Measurements from ENCODE around the gene TMEM132D. TPM values are rescaled to one million over a fixed set of nuclear protein-coding genes. Genes with fewer than 3 reads are reported as not detected.
"Not testable (repeated sequence)": the region's sequence is repeated elsewhere in the genome, so short reads cannot be mapped to it uniquely, and the experiment has no call there.

TMEM132D gene
- total RNA-seq, 1 experiment from 2014 or later: 0.03 TPM

- H3K27me3 ChIP-seq: no peaks in the 10 kb centered on the region
- no peak overlapping the region for H3K4me3 ChIP-seq
- H3K9me3 ChIP-seq: no peaks in the 10 kb centered on the region
- no peak for DNase-seq
- no peaks in the 10 kb centered on the region for H3K36me3 ChIP-seq
Measured at GRCh38 chr12:129079719-129080118, 824.1 kb downstream of the TMEM132D start.

- H3K9me3 ChIP-seq: no peaks in the 10 kb centered on the region
- H3K36me3 ChIP-seq: no peaks in the 10 kb centered on the region
- no peak for DNase-seq
- no peak overlapping the region for H3K4me3 ChIP-seq
- H3K27me3 ChIP-seq: no peaks in the 10 kb centered on the region
Measured at GRCh38 chr12:129076441-129077320, 827.1 kb downstream of the TMEM132D start.

GRCh38 chr12:129075460-129076208, 828.2 kb downstream of the TMEM132D start:
- DNase-seq: no peak
- H3K27me3 ChIP-seq: no peaks in the 10 kb centered on the region
- no peaks in the 10 kb centered on the region for H3K9me3 ChIP-seq
- no peak overlapping the region for H3K4me3 ChIP-seq
- H3K36me3 ChIP-seq: no peaks in the 10 kb centered on the region

DNA sequence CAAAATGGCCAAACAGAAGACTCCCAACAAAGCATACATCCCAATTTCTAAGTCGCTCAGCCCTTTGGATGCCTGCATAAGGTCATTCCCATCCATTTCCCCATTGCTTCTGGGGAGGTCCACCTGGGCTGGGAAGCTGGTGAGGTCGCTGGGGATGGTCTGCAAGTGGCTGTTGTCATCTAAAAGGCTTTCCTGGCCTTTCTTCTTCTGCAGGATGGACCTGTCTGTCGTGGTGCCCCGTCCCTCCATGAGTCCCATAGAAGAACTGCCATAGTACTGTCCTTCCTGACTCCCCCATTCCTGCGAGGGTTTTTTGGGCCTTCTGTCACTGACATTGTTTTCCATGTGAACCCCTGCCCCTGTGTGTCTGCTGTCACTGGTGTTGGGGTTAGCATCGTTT, 829.4 kb downstream of the TMEM132D start:
- Histone ChIP-seq H3K9me3 (no peaks in the 10 kb centered on the region), H3K4me3 (no peak overlapping the region), H3K27me3 (no peaks in the 10 kb centered on the region), H3K36me3 (no peaks in the 10 kb centered on the region)
- DNase-seq: no peak

GRCh38 chr12:129073157-129073915, 830.5 kb downstream of the TMEM132D start:
- no peak for DNase-seq
- H3K27me3 ChIP-seq: no peaks in the 10 kb centered on the region
- no peaks in the 10 kb centered on the region for H3K9me3 ChIP-seq
- H3K4me3 ChIP-seq: no peak overlapping the region
- no peaks in the 10 kb centered on the region for H3K36me3 ChIP-seq

DNA sequence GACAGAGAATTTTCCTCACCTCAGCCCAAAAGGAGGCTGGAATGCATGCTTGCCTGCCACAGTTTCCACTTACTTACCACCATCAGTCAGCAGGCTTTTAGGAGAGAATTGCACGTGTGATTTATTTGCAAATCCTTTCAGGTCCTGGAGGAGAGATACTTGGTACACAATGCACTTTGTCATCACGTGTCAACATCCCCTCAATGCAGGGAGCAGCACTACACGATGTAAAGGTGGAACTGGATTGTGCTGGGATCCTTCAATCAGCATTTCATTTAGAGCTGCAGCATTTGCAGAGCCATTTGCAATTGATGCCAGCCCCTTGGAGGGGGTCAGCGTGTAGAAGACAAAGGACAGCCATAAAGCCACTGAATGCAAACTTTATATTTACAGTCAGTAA, 832.5 kb downstream of the TMEM132D start:
- Histone ChIP-seq H3K4me3 (no peak overlapping the region), H3K9me3 (no peaks in the 10 kb centered on the region), H3K27me3 (no peaks in the 10 kb centered on the region), H3K36me3 (no peaks in the 10 kb centered on the region)
- DNase-seq: no peak

DNA sequence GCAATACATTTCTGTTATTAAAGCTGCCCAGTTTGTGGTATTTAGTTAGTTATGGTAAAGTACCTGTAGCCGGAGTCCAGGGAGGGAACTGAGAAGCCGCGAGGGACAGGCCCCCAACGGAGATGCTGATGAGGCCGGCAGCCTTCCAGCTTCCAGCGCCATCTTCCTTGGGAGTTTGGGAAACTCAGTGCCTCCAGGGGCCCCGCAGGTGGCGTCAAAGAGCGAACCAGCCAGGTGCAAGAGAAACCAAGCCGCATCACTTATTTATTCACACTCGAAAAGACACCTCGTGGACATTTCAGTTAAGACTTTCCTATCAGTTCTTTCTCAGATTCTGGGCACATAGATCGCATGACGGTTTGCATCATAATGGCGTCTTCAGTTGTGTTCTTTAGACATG, 833.9 kb downstream of the TMEM132D start:
- no peaks in the 10 kb centered on the region for H3K36me3 ChIP-seq
- no peak overlapping the region for H3K4me3 ChIP-seq
- H3K27me3 ChIP-seq: no peaks in the 10 kb centered on the region
- no peak for DNase-seq
- H3K9me3 ChIP-seq: no peaks in the 10 kb centered on the region

DNA sequence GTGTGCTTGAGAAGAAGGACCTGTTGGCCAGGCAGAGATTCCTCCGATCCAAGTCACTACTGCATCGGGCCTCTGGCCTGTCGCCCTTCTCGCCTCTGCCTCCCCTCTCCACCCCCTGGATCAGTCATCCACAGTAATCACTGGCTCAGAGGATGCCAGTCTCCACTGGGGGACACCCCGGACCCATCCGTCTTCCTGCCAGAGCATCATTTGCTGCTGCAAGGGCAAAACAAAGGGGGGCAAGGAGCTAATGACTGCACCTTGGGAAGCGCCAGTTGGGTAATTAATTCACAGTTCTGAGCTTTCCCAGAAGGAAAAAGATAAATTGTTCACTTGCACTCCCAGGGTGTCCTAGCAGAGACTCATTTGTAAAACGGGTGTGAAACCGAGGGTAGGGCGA, 835.1 kb downstream of the TMEM132D start:
- Histone ChIP-seq H3K36me3 (no peaks in the 10 kb centered on the region), H3K9me3 (no peaks in the 10 kb centered on the region), H3K4me3 (no peak overlapping the region), H3K27me3 (no peaks in the 10 kb centered on the region)
- no peak for DNase-seq

GRCh38 chr12:129067491-129067890, 836.3 kb downstream of the TMEM132D start:
- no peaks in the 10 kb centered on the region for H3K9me3 ChIP-seq

GRCh38 chr12:129064209-129064855, 839.5 kb downstream of the TMEM132D start:
- DNase-seq: no peak
- Histone ChIP-seq H3K36me3 (no peaks in the 10 kb centered on the region), H3K9me3 (no peaks in the 10 kb centered on the region), H3K4me3 (no peak overlapping the region), H3K27me3 (no peaks in the 10 kb centered on the region)

More at GRCh38 chr12:129067491-129067890, 836.3 kb downstream of the TMEM132D start:
- Histone ChIP-seq H3K36me3 (no peaks in the 10 kb centered on the region), H3K4me3 (no peak overlapping the region), H3K27me3 (no peaks in the 10 kb centered on the region)
- no peak for DNase-seq

- Histone ChIP-seq H3K27me3 (no peaks in the 10 kb centered on the region), H3K9me3 (no peaks in the 10 kb centered on the region), H3K36me3 (no peaks in the 10 kb centered on the region), H3K4me3 (no peak overlapping the region)
- no peak for DNase-seq
Measured at GRCh38 chr12:129063600-129063999, 840.2 kb downstream of the TMEM132D start.

DNA sequence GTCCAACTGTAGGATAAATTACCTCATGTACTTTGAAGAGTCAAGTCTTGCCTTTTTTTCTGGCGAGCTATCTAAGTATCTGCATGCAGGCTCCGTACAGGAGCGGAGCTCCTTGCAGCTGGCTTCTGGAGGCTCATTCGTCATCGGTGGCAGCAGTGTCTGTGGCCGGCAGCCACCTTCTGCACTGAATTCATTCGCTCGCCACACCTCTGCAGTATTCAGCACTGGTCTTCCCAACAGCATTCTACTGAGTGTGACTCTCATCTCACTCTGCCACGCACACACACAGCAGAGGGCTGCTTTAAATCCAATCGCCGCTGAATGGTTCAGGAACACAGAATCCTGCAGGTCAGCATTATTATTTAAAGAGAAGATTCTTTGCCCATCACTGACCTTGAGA, 850.6 kb downstream of the TMEM132D start:
- H3K4me3 ChIP-seq: no peak overlapping the region
- H3K27me3 ChIP-seq: no peaks in the 10 kb centered on the region
- H3K9me3 ChIP-seq: no peaks in the 10 kb centered on the region
- no peaks in the 10 kb centered on the region for H3K36me3 ChIP-seq
- no peak for DNase-seq

GRCh38 chr12:129052373-129052772, 851.5 kb downstream of the TMEM132D start:
- DNase-seq: no peak
- Histone ChIP-seq H3K27me3 (no peaks in the 10 kb centered on the region), H3K9me3 (no peaks in the 10 kb centered on the region), H3K4me3 (no peak overlapping the region), H3K36me3 (no peaks in the 10 kb centered on the region)

GRCh38 chr12:129049917-129050316, 853.9 kb downstream of the TMEM132D start:
- DNase-seq: no peak
- no peaks in the 10 kb centered on the region for H3K27me3 ChIP-seq
- H3K9me3 ChIP-seq: no peaks in the 10 kb centered on the region
- no peaks in the 10 kb centered on the region for H3K36me3 ChIP-seq
- H3K4me3 ChIP-seq: no peak overlapping the region

DNA sequence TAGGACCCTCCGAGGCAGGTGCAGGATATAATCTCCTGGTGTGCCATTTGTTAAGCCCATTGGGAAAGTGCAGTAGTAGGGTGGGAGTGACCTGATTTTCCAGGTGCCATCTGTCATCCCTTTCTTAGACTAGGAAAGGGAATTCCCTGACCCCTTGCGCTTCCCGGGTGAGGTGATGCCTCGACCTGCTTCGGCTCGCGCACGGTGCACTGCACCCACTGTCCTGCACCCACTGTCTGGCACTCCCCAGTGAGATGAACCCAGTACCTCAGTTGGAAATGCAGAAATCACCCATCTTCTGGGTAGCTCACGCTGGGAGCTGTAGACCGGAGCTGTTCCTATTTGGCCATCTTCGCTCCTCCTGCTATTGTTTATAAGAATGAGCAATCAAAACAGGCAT, 860.5 kb downstream of the TMEM132D start:
- H3K27me3 ChIP-seq, DNase-seq, H3K9me3 ChIP-seq, H3K36me3 ChIP-seq, H3K4me3 ChIP-seq: not testable (repeated sequence)

DNA sequence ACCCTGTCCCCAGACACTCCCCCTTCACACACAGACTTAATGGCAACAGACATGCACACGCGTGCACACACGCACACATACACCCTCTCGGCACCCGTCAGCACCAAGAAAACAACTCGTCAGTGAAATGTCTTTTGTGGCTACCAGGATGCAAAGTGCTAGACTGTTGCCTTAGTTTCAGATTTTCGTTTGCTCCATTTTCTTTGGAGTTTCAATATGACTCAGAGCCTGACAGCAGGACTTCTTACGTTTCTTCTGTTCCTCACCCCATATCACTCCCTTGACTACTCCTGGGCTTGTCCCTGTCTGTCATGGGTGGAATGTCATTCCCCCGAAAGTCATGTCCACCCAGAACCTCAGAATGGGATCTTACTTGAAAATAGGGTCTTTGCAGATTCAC, 867.7 kb downstream of the TMEM132D start:
- Histone ChIP-seq H3K4me3 (no peak overlapping the region), H3K27me3 (no peaks in the 10 kb centered on the region), H3K36me3 (no peaks in the 10 kb centered on the region), H3K9me3 (no peaks in the 10 kb centered on the region)
- DNase-seq: no peak

All from MG63 (cell line).